ENCODE data around the gene APOC3. TPM values are rescaled to one million over a fixed set of nuclear protein-coding genes. Genes with fewer than 3 reads are reported as not detected.

The APOC3 gene
- total RNA-seq, 1 donor from 2014 or later = not detected

DNA sequence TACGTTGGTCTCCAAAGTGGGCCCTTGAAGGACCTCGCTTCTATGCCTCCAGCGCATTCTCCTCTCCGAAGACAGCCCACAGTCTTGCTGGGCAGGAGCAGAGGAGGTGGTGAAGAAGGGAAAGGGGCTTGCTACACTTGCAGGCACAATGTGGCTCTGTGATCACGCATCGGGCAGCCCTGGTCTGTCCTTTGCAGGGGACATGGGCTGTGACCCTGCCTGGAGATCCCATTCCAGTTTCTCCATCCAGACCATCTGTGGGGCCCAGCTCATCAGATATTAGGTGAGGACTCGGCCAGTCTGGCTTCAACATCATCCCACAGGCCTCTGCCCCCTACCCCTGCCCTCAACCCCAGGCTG lies 6.9 kb downstream of the APOC3 start:
- no peaks in the 10 kb centered on the region for H3K9me3 Mint-ChIP-seq (ENCODE audit: unreplicated experiment)
- no peaks in the 10 kb centered on the region for H3K36me3 Mint-ChIP-seq (ENCODE audit: low read depth, unreplicated experiment)
- DNase-seq (ENCODE audit: low spot score) = no peak
- no peak overlapping the region for H3K4me3 Mint-ChIP-seq (ENCODE audit: unreplicated experiment)
- TF ChIP-seq, protein P1, sequence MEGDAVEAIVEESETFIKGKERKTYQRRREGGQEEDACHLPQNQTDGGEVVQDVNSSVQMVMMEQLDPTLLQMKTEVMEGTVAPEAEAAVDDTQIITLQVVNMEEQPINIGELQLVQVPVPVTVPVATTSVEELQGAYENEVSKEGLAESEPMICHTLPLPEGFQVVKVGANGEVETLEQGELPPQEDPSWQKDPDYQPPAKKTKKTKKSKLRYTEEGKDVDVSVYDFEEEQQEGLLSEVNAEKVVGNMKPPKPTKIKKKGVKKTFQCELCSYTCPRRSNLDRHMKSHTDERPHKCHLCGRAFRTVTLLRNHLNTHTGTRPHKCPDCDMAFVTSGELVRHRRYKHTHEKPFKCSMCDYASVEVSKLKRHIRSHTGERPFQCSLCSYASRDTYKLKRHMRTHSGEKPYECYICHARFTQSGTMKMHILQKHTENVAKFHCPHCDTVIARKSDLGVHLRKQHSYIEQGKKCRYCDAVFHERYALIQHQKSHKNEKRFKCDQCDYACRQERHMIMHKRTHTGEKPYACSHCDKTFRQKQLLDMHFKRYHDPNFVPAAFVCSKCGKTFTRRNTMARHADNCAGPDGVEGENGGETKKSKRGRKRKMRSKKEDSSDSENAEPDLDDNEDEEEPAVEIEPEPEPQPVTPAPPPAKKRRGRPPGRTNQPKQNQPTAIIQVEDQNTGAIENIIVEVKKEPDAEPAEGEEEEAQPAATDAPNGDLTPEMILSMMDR (IDR thresholded peaks at IDR 0.05; ENCODE audit: unreplicated experiment) = no peak
- H3K27ac Mint-ChIP-seq (ENCODE audit: unreplicated experiment) = no peak overlapping the region
- peaks cover 2% of the 10 kb centered on the region for H3K27me3 Mint-ChIP-seq (ENCODE audit: unreplicated experiment)
- H3K4me1 Mint-ChIP-seq (ENCODE audit: unreplicated experiment) = peaks cover 15% of the 10 kb centered on the region

DNA sequence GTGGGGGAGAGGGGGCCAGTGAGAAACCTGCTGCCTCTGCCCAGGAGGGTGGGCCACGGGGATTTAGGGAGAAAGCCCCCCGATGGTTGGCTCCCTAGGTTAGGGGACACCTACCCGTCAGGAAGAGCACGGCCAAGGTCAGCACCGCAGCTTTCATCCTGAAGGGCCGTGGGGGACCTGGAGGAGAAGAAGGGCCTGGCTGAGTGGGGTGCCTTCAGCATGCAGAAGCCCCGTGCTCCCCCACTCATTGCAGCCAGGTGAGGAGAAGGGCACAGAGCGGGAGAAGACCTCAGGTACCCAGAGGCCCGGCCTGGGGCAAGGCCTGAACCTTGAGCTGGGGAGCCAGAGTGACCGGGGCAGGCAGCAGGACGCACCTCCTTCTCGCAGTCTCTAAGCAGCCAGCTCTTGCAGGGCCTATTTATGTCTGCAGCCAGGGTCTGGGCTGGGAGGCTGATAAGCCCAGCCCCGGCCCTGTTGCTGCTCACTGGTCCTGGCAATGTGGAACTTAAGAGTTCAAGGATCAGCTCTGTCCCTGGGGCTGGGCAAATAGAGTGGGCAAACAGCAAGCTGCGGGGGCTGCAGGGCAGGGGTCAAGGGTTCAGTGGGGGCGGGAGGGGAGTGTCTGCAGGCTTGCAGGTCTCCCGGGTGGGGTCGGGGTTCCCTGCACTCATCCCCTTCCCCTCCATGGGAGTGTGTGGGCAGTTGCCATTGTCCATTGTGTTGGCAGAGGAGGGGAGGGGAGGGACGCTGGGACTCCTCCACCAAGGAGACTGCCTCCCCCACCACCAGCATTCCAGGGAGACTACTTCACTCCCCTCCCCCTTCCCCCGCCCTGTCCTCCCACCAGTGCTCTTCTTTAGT lies 7.8 kb downstream of the APOC3 start, which contains the start of gene APOA1:
Gene APOA1, minus strand, starts transcription at position 392 of the 861 bp plus-strand sequence. Its CDS starts 235 bp downstream, at position 157.
- H3K27ac Mint-ChIP-seq (ENCODE audit: unreplicated experiment) = no peak within 1 kb of the TSS
- TF ChIP-seq, protein P1 (IDR thresholded peaks at IDR 0.05; ENCODE audit: unreplicated experiment) = no peak
- H3K4me1 Mint-ChIP-seq (ENCODE audit: unreplicated experiment) = peaks cover 15% of the 10 kb centered on the region
- H3K9me3 Mint-ChIP-seq (ENCODE audit: unreplicated experiment) = no peaks in the 10 kb centered on the region
- no peak within 1 kb of the TSS for H3K4me3 Mint-ChIP-seq (ENCODE audit: unreplicated experiment)
- H3K36me3 Mint-ChIP-seq (ENCODE audit: low read depth, unreplicated experiment) = no peaks in the 10 kb centered on the region
- DNase-seq (ENCODE audit: low spot score) = no peak
- peaks cover 2% of the 10 kb centered on the region for H3K27me3 Mint-ChIP-seq (ENCODE audit: unreplicated experiment)

DNA sequence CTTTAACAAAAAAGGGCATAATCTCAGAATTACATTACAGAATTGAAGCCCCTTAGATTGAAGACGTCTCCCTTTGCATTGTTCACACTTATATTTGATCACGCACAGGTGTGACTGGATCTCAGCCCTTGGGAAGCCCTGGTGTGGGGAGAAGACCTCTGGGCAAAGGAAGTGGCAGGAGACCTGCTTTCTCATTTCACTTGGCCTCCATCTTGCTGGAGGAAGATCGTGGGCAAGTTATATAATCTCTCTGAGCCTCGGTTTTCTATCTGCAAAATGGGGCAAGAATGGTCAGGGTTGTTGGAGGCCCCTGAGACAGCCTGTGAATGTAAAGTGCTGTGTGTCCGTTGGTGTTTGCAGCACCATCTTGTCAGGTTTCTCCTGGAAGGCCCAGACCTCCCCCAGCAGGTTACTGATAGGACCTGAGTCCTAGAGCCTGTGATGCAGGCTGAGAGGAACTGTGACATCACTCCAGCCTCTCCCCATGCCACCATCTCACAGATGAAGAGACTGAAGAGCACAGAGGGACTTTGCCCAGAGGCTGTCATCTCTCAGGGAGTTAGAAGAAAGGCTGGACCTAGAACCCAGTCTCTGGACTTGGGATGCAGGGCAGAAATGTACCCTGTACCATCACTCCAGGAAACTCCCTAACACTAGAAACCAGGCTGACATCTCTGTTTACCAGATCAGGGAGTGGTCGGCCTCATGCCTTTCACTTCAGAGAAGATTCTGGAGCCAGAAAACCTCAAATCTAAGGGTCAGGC lies 8.8 kb downstream of the APOC3 start:
- H3K27ac Mint-ChIP-seq (ENCODE audit: unreplicated experiment) = no peak overlapping the region
- no peaks in the 10 kb centered on the region for H3K9me3 Mint-ChIP-seq (ENCODE audit: unreplicated experiment)
- TF ChIP-seq, protein P1 (IDR thresholded peaks at IDR 0.05; ENCODE audit: unreplicated experiment) = no peak
- peaks cover 17% of the 10 kb centered on the region for H3K4me1 Mint-ChIP-seq (ENCODE audit: unreplicated experiment)
- H3K27me3 Mint-ChIP-seq (ENCODE audit: unreplicated experiment) = peaks cover 2% of the 10 kb centered on the region
- H3K36me3 Mint-ChIP-seq (ENCODE audit: low read depth, unreplicated experiment) = no peaks in the 10 kb centered on the region
- no peak for DNase-seq (ENCODE audit: low spot score)
- H3K4me3 Mint-ChIP-seq (ENCODE audit: unreplicated experiment) = no peak overlapping the region

DNA sequence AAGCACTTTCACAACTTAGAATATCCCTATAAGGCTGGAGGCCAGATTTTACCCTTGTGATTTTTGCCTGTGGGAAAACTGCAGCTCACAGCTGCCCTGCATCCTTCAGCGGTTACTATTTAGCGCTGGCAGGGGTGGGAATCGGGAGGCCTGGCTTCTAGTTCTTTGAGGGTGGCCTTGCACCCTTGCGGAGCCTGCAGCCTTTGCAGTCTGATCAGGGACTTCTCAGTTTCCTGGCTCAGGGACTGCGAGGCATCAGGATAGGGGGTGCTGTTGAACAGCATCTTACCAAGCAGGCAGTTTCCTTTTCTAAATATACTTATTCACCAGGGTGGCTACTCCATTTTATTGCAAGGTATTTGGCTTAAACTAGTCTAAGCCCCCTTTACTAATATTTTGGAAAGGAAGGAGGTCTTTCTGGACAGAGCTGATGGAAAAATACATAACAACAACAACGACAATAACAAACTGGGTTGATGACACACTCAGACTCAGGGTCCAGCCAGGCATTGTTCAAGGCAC lies 10.6 kb downstream of the APOC3 start:
- H3K4me1 Mint-ChIP-seq (ENCODE audit: unreplicated experiment) = peaks cover 16% of the 10 kb centered on the region
- H3K27me3 Mint-ChIP-seq (ENCODE audit: unreplicated experiment) = peaks cover 2% of the 10 kb centered on the region
- H3K9me3 Mint-ChIP-seq (ENCODE audit: unreplicated experiment) = no peaks in the 10 kb centered on the region
- DNase-seq (ENCODE audit: low spot score) = no peak
- no peak overlapping the region for H3K4me3 Mint-ChIP-seq (ENCODE audit: unreplicated experiment)
- H3K36me3 Mint-ChIP-seq (ENCODE audit: low read depth, unreplicated experiment) = no peaks in the 10 kb centered on the region
- TF ChIP-seq, protein P1 (IDR thresholded peaks at IDR 0.05; ENCODE audit: unreplicated experiment) = no peak
- no peak overlapping the region for H3K27ac Mint-ChIP-seq (ENCODE audit: unreplicated experiment)

Data from endothelial cell (in vitro differentiated cells).